Medulla oblongata (tissue), 1 donor: Measurements from ENCODE around the gene RRAD.
"Not testable (repeated sequence)": the region's sequence is repeated elsewhere in the genome, so short reads cannot be mapped to it uniquely, and the experiment has no call there.

Source experiments
- DNase-seq: peaks from one replicate; pipeline ENCODE4 v3.0.0-alpha.2; 2015; ENCODE audit errors: extremely low spot score

The RRAD gene

GRCh38 chr16:66925322-66925840 is at the start of gene RRAD:
Gene RRAD, minus strand, starts transcription at chr16:66925535. Its CDS starts 356 bp downstream, at chr16:66925179.
- DNase-seq, result peak; percentile 29

- DNase-seq, result not testable (repeated sequence)
Observed at GRCh38 chr16:66974932-66975246, 49.6 kb upstream of the RRAD start.

- DNase-seq, result not testable (repeated sequence)
Observed at GRCh38 chr16:66974156-66974931, 49.0 kb upstream of the RRAD start.

GRCh38 chr16:66973716-66974115 is 48.4 kb upstream of the RRAD start:
- no peak for DNase-seq

GRCh38 chr16:66972983-66973382 is 47.6 kb upstream of the RRAD start:
- no peak for DNase-seq

- no peak for DNase-seq
Observed at GRCh38 chr16:66970775-66971720, 45.7 kb upstream of the RRAD start.

GRCh38 chr16:66968847-66969246 is 43.5 kb upstream of the RRAD start:
- DNase-seq, result peak; percentile 40

GRCh38 chr16:66964049-66964448 is 38.7 kb upstream of the RRAD start:
- DNase-seq, result no peak

GRCh38 chr16:66961914-66962313 is 36.6 kb upstream of the RRAD start:
- no peak for DNase-seq

- peak; percentile 41 for DNase-seq
Observed at GRCh38 chr16:66961065-66961744, 35.9 kb upstream of the RRAD start, which contains the start of gene CES3. Gene CES3, plus strand, starts transcription at chr16:66961266. Its CDS starts 42 bp downstream, at chr16:66961308.

GRCh38 chr16:66960270-66960669 is 34.9 kb upstream of the RRAD start:
- DNase-seq, result no peak

- no peak for DNase-seq
Observed at GRCh38 chr16:66959704-66960161, 34.4 kb upstream of the RRAD start.

- no peak for DNase-seq
Observed at GRCh38 chr16:66958857-66959703, 33.7 kb upstream of the RRAD start.

- not testable (repeated sequence) for DNase-seq
Observed at GRCh38 chr16:66956154-66956457, 30.8 kb upstream of the RRAD start.

GRCh38 chr16:66955363-66956153 is 30.2 kb upstream of the RRAD start:
- not testable (repeated sequence) for DNase-seq

- DNase-seq, result peak; percentile 91
Observed at GRCh38 chr16:66954097-66954659, 28.8 kb upstream of the RRAD start.

- DNase-seq, result no peak
Observed at GRCh38 chr16:66953462-66954096, 28.2 kb upstream of the RRAD start.

- no peak for DNase-seq
Observed at GRCh38 chr16:66952430-66953110, 27.2 kb upstream of the RRAD start.
